Placental epithelial cell (primary cell): ENCODE results near the gene RNU1-1. TPM values are rescaled to one million over a fixed set of nuclear protein-coding genes. Genes with fewer than 3 reads are reported as not detected.

ENCODE experiments used
- small RNA-seq: library from RNA; depleted of rRNA; stranded (forward); fragments of <200 nt; gene quantifications from one replicate; pipeline ENCODE3, GENCODE V24; 2012
- total RNA-seq: library from RNA; depleted of rRNA; stranded (reverse); fragments of >200 nt; gene quantifications from 2 replicates; pipeline ENCODE4 v1.2.3, GENCODE V29; 2012

The RNU1-1 gene
- under 0.01 TPM in 2 replicates for total RNA-seq

DNA sequence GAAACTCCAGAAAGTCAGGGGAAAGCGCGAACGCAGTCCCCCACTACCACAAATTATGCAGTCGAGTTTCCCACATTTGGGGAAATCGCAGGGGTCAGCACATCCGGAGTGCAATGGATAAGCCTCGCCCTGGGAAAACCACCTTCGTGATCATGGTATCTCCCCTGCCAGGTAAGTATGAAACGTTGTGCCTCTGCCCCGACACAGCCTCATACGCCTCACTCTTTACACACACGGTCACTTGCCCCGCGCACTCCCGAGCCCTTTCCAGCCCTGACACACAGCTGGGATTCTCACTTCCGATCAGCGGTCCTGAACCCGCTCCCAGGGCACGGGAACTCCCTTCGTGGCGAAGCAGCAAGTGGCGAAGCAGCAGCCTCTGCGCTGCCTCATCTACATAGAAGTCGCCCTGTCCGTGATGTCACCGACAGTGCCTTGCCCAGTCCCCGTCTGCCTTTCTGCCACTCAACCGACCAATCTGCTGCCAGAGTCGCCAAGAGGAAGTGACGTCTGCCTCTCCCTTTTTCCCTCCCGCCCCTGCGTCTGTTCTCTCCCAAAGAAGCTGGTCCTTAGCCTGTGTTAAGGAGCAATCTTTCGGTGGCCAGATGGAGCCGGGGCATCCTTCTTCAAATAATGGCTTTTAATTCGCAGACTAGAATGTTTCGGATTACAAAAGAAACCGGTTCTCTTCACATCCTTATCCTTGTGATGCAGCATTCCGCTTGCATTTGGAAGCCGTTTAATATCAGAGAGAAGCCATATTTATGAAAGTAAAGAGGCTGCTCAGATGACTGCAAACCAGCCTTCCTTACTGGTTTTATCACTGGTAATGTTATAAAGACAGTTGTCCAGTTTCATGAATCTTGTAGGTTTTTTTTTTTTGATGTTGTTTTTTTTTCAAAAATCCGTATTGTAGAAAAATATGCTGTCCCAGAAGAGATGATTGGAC, at the start of gene RNU1-1:
TSS of gene RNU1-1 (minus strand) at position 179 of the 949 bp plus-strand sequence.

Small RNA genes lying within 50 kb of the gene (small RNA-seq; reads per million reads assigned to genes)
- gene RNU1-1 (not detected), gene RNU1-6P (not detected)

Other genes with a start within 250 kb of the RNU1-1 start
- 19.2 and 21.4 TPM in 2 replicates for gene FBXO42, start 161.8 kb downstream of the RNU1-1 start, total RNA-seq
- 47.1 and 80.9 TPM in 2 replicates for gene SZRD1, start 147.0 kb downstream of the RNU1-1 start, total RNA-seq
- gene SPATA21, start 76.9 kb downstream of the RNU1-1 start, total RNA-seq = not detected in 2 replicates
- gene NECAP2, start 73.6 kb downstream of the RNU1-1 start, total RNA-seq = 47.9 and 67.9 TPM in 2 replicates
- 32.2 and 41.8 TPM in 2 replicates for gene NBPF1, start 99.3 kb upstream of the RNU1-1 start, total RNA-seq
- gene RNU1-3, start 152.7 kb upstream of the RNU1-1 start, total RNA-seq = under 0.01 TPM in 2 replicates
- gene RNU1-4, start 226.2 kb upstream of the RNU1-1 start, total RNA-seq = under 0.01 TPM in 2 replicates